Mesenchymal stem cell (in vitro differentiated cells and primary cell): ENCODE data around the gene KCNMB1.

Experiments used
- DNase-seq: peaks from one replicate; pipeline ENCODE4 v3.0.0-alpha.2; 2013
- H2AFZ ChIP-seq: one replicate; pipeline ENCODE4 v1.6.1; 2013; ENCODE audit warnings: low read depth, mild to moderate bottlenecking, control low read depth, inconsistent platforms, low read length, moderate library complexity
- H2AK5ac ChIP-seq: 2 replicates; pipeline ENCODE4 v1.6.1; 2013; ENCODE audit warnings: low read length, moderate library complexity, mild to moderate bottlenecking, inconsistent platforms; ENCODE audit not compliant: severe bottlenecking
- H2BK120ac ChIP-seq: one replicate; pipeline ENCODE4 v1.6.1; 2013; ENCODE audit warnings: low read depth, mild to moderate bottlenecking, inconsistent platforms, low read length, moderate library complexity
- H2BK12ac ChIP-seq, 2 experiments: one replicate each; pipeline ENCODE4 v1.6.1; 2013; ENCODE audit warnings: inconsistent platforms in 2 of 2, low read length in 2 of 2, mild to moderate bottlenecking in 2 of 2, moderate library complexity in 2 of 2, control low read depth in 1 of 2
- H2BK15ac ChIP-seq: one replicate; pipeline ENCODE4 v1.6.1; 2013; ENCODE audit warnings: mild to moderate bottlenecking, low read depth, inconsistent platforms; ENCODE audit not compliant: poor library complexity, severe bottlenecking
- H2BK5ac ChIP-seq: 2 replicates; pipeline ENCODE4 v1.6.1; 2013; ENCODE audit warnings: low read depth, mild to moderate bottlenecking, low read length, control low read depth, inconsistent platforms; ENCODE audit not compliant: poor library complexity, severe bottlenecking
- H3K14ac ChIP-seq, 2 experiments: one replicate each; pipeline ENCODE4 v1.6.1; 2013; ENCODE audit warnings: inconsistent platforms in 2 of 2, low read length in 2 of 2, control low read depth in 1 of 2, mild to moderate bottlenecking in 1 of 2, moderate library complexity in 1 of 2
- H3K18ac ChIP-seq, 2 experiments: one replicate each; pipeline ENCODE4 v1.6.1; 2013; ENCODE audit warnings: inconsistent platforms in 2 of 2, low read length in 2 of 2, control low read depth in 1 of 2, low read depth in 1 of 2, mild to moderate bottlenecking in 1 of 2
- H3K23ac ChIP-seq, 2 experiments: one replicate each; pipeline ENCODE4 v1.6.1; 2013; ENCODE audit warnings: inconsistent platforms in 2 of 2, low read length in 2 of 2, mild to moderate bottlenecking in 2 of 2, moderate library complexity in 2 of 2, control low read depth in 1 of 2
- H3K27ac ChIP-seq: 2 replicates; pipeline ENCODE4 v1.5.1; 2013; ENCODE audit warnings: mild to moderate bottlenecking, moderate library complexity, low read length, control low read depth, inconsistent platforms; ENCODE audit not compliant: poor library complexity, severe bottlenecking
- H3K27me3 ChIP-seq, 2 experiments: 2 replicates each; pipeline versions ENCODE4 v1.6.1 to v1.7.0; 2013; ENCODE audit warnings: low read length in 2 of 2, mild to moderate bottlenecking in 2 of 2, moderate library complexity in 2 of 2, control low read depth in 1 of 2, inconsistent platforms in 1 of 2; ENCODE audit not compliant: control insufficient read depth in 1 of 2, insufficient read depth in 1 of 2
- H3K36me3 ChIP-seq, 2 experiments: 2 replicates each; pipeline versions ENCODE4 v1.6.1 to v1.7.0; 2013; ENCODE audit warnings: low read length in 2 of 2, control low read depth in 1 of 2, inconsistent platforms in 1 of 2, low read depth in 1 of 2, mild to moderate bottlenecking in 1 of 2; ENCODE audit not compliant: insufficient read depth in 2 of 2, control insufficient read depth in 1 of 2
- H3K4ac ChIP-seq, 2 experiments: one replicate each; pipeline ENCODE4 v1.6.1; 2013; ENCODE audit warnings: inconsistent platforms in 2 of 2, low read length in 2 of 2, mild to moderate bottlenecking in 2 of 2, moderate library complexity in 2 of 2, control low read depth in 1 of 2, low read depth in 1 of 2
- H3K4me1 ChIP-seq: 2 replicates; pipeline ENCODE4 v1.6.1; 2013; ENCODE audit warnings: low read depth, low read length, control low read depth; ENCODE audit not compliant: control insufficient read depth, insufficient read depth
- H3K4me2 ChIP-seq: 2 replicates; pipeline ENCODE4 v1.6.1; 2013; ENCODE audit warnings: low read length, mild to moderate bottlenecking, inconsistent platforms; ENCODE audit not compliant: poor library complexity, severe bottlenecking
- H3K4me3 ChIP-seq, 2 experiments: 2 replicates each; pipeline versions ENCODE4 v1.5.1 to v1.7.0; 2013; ENCODE audit warnings: low read length in 2 of 2, mild to moderate bottlenecking in 2 of 2, control low read depth in 1 of 2, low read depth in 1 of 2; ENCODE audit not compliant: insufficient read depth in 1 of 2
- H3K79me1 ChIP-seq: replicated peaks from 2 replicates; pipeline ENCODE4 v1.6.1; 2013; ENCODE audit warnings: mild to moderate bottlenecking, control low read depth, low read length, inconsistent platforms; ENCODE audit not compliant: poor library complexity, severe bottlenecking
- H3K9ac ChIP-seq: 2 replicates; pipeline ENCODE4 v1.7.0; 2013; ENCODE audit warnings: mild to moderate bottlenecking, low read length, moderate library complexity
- H3K9me3 ChIP-seq: 2 replicates; pipeline ENCODE4 v1.7.0; 2013; ENCODE audit warnings: mild to moderate bottlenecking, low read length; ENCODE audit not compliant: control insufficient read depth
- H4K8ac ChIP-seq: one replicate; pipeline ENCODE4 v1.6.1; 2013; ENCODE audit warnings: inconsistent platforms, mild to moderate bottlenecking, low read length, moderate library complexity
- H4K91ac ChIP-seq: one replicate; pipeline ENCODE4 v1.6.1; 2013; ENCODE audit warnings: mild to moderate bottlenecking, low read length, inconsistent platforms
- WGBS: methylation state at CpG from one replicate; pipeline ENCODE4 v1.1.7; 2013; ENCODE audit warnings: mixed read lengths; 5-methylcytosine and 5-hydroxymethylcytosine counted together

Gene KCNMB1

DNA sequence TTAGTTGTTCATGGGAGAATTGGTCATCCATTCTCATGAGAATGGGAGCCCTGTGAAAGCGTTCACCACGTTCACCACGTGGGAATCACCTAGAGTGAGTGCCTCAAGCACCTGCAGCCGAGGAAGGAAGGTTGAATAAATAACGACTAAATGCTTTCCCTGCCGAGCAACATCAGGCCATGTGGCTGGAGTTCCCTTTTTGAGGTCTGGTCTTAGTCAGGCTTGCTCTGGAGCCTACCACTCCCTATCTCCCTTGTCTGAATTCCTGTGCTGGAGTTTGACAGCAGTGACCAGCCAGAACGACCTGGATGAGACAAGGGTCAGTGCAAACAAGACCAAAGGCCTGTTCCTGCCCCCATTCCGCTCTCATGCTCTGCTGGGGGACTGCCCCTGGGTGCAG lies 28.5 kb downstream of the KCNMB1 start:
- Histone ChIP-seq H3K4me1 (no peaks in the 10 kb centered on the region), H2AFZ (peak overlapping the region; percentile 47), H4K91ac (no peak overlapping the region), H2BK120ac (no peak overlapping the region), H3K4me3 (no peak overlapping the region), H3K27me3 (peaks cover 22 to 29% of the 10 kb centered on the region in 2 experiments), H2AK5ac (no peak overlapping the region), H3K27ac (no peak overlapping the region), H3K18ac (no peak overlapping the region), H3K14ac (peak overlapping the region in 1 of 2 experiments; percentile 58), H2BK5ac (no peak overlapping the region), H4K8ac (no peak overlapping the region), H3K36me3 (no peaks in the 10 kb centered on the region), H3K79me1 (no peaks in the 10 kb centered on the region), H3K4me2 (no peak overlapping the region), H2BK15ac (no peak overlapping the region), H2BK12ac (no peak overlapping the region), H3K23ac (no peak overlapping the region), H3K4ac (no peak overlapping the region), H3K9ac (no peak overlapping the region), H3K9me3 (no peaks in the 10 kb centered on the region)
- 66% methylated on average over 8 of the region's 8 CpGs for WGBS
- DNase-seq, result no peak

GRCh38 chr5:170357955-170358444 lies 31.2 kb downstream of the KCNMB1 start:
- Histone ChIP-seq H3K79me1 (no peaks in the 10 kb centered on the region), H2BK15ac (no peak overlapping the region), H3K18ac (no peak overlapping the region), H3K4me1 (no peaks in the 10 kb centered on the region), H3K23ac (no peak overlapping the region), H4K8ac (no peak overlapping the region), H2AFZ (no peak overlapping the region), H4K91ac (no peak overlapping the region), H2AK5ac (no peak overlapping the region), H2BK12ac (no peak overlapping the region), H3K14ac (no peak overlapping the region), H3K27me3 (peaks cover 49 to 56% of the 10 kb centered on the region in 2 experiments), H3K36me3 (no peaks in the 10 kb centered on the region), H2BK5ac (no peak overlapping the region), H3K4me3 (no peak overlapping the region), H3K9me3 (peaks cover under 1% of the 10 kb centered on the region), H3K9ac (no peak overlapping the region), H3K4ac (no peak overlapping the region), H2BK120ac (no peak overlapping the region), H3K27ac (no peak overlapping the region), H3K4me2 (no peak overlapping the region)
- 77% methylated on average over 7 of the region's 8 CpGs for WGBS
- DNase-seq, result no peak

DNA sequence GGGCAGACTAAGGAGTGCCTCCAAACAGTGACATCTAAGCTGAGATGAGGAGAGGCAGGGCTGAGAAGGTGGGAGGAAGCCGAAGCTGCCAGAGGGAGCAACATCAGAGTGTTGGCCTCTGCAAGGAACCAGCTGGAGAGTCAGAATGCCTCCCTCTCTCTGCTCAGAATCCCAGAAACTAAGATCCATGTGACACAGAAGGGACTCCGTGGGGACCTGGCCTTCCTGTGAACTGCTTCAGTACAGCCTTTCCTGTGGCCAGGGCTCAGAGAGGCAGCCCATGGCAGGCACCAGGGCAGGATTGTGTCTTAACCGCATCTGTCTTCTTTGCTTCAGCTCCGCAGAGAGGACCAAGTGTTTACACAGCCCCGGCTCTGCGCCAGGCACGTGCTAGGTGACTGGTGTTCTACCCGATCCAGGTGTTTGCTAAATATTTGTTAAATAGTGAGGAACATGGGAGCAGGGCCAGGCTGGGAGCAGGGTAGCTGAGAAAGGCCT lies 33.5 kb downstream of the KCNMB1 start:
- 65% methylated on average over 8 of the region's 8 CpGs for WGBS
- Histone ChIP-seq H3K4me3 (no peak overlapping the region), H3K9ac (no peak overlapping the region), H3K27me3 (peaks cover 65 to 71% of the 10 kb centered on the region in 2 experiments), H3K36me3 (no peaks in the 10 kb centered on the region), H2AFZ (no peak overlapping the region), H2BK15ac (no peak overlapping the region), H4K8ac (no peak overlapping the region), H3K9me3 (peaks cover 8% of the 10 kb centered on the region), H3K23ac (no peak overlapping the region), H3K79me1 (no peaks in the 10 kb centered on the region), H2AK5ac (no peak overlapping the region), H3K14ac (peak overlapping the region in 1 of 2 experiments; percentile 45), H3K4me1 (no peaks in the 10 kb centered on the region), H3K4me2 (no peak overlapping the region), H3K18ac (no peak overlapping the region), H3K27ac (no peak overlapping the region), H4K91ac (no peak overlapping the region), H2BK12ac (no peak overlapping the region), H3K4ac (no peak overlapping the region), H2BK5ac (no peak overlapping the region), H2BK120ac (no peak overlapping the region)
- DNase-seq, result no peak

GRCh38 chr5:170353961-170354360 lies 35.2 kb downstream of the KCNMB1 start:
- H3K4me2 ChIP-seq, result no peak overlapping the region
- H3K14ac ChIP-seq, result no peak overlapping the region
- H2BK12ac ChIP-seq, result no peak overlapping the region
- no peak overlapping the region for H3K4ac ChIP-seq
- no peak overlapping the region for H3K9ac ChIP-seq
- H2BK15ac ChIP-seq, result no peak overlapping the region
- H2BK5ac ChIP-seq, result no peak overlapping the region
- no peak overlapping the region for H2AK5ac ChIP-seq
- peaks cover 8% of the 10 kb centered on the region for H3K9me3 ChIP-seq
- H3K4me3 ChIP-seq, result no peak overlapping the region
- H2AFZ ChIP-seq, result no peak overlapping the region
- DNase-seq, result no peak
- no peak overlapping the region for H4K8ac ChIP-seq
- H3K23ac ChIP-seq, result no peak overlapping the region
- peaks cover 69 to 81% of the 10 kb centered on the region in 2 experiments for H3K27me3 ChIP-seq
- no peaks in the 10 kb centered on the region for H3K36me3 ChIP-seq
- H4K91ac ChIP-seq, result no peak overlapping the region
- H3K27ac ChIP-seq, result no peak overlapping the region
- WGBS, result 89% methylated on average over 9 of the region's 9 CpGs
- H3K79me1 ChIP-seq, result no peaks in the 10 kb centered on the region
- H3K4me1 ChIP-seq, result no peaks in the 10 kb centered on the region
- H3K18ac ChIP-seq, result no peak overlapping the region
- H2BK120ac ChIP-seq, result no peak overlapping the region
